A549 (cell line): ENCODE measurements around the gene SF3B3. TPM values are rescaled to one million over a fixed set of nuclear protein-coding genes. Genes with fewer than 3 reads are reported as not detected.

Experiments used
- ATAC-seq, 2 experiments: fragments of 200-7000 bp in 1 of 2; fragments of >200 bp in 1 of 2; cut with Nextera tagmentation in 1 of 2; cut with Tn5 transposase in 1 of 2; 3 replicates each; pipeline versions ENCODE4 v1.8.0 to v1.9.1; 2018 to 2020; ENCODE audit warnings: mild to moderate bottlenecking in 1 of 2, moderate library complexity in 1 of 2
- CTCF ChIA-PET: fragments of 300-600 bp; sonication (Branson Sonifier 250); formaldehyde crosslinking; extraction: SDS; loops from one replicate; lab custom pipeline; 2021; ENCODE audit warnings: antibody characterized with exemption, inconsistent platforms; lab: Yijun Ruan, JAX
- POLR2A ChIA-PET: fragments of 350-600 bp; formaldehyde crosslinking; extraction: SDS; loops from one replicate; lab custom pipeline; 2021; ENCODE audit warnings: antibody characterized with exemption, inconsistent platforms; lab: Yijun Ruan, JAX
- DNase-seq, 2 experiments: peaks; one replicate each; pipeline versions ENCODE4 v3.0.0 to v3.0.0-alpha.2; 2011 to 2016; ENCODE audit warnings: low read depth in 1 of 2, low spot score in 1 of 2
- FAIRE-seq: peaks from 2 replicates; lab custom pipeline; 2011; peaks lifted over from hg19 to GRCh38; lab: Jason Lieb, UNC
- H3K27ac ChIP-seq, 2 experiments: fragments of >200 bp; sonication (Bioruptor Twin); formaldehyde crosslinking; 3 replicates each; pipeline ENCODE4 v1.5.1; 2016 to 2017
- H3K4me1 ChIP-seq: fragments of >200 bp; sonication (Bioruptor Twin); formaldehyde crosslinking; 3 replicates; pipeline ENCODE4 v1.6.1; 2016
- H3K4me2 ChIP-seq: fragments of >200 bp; sonication (Bioruptor Twin); formaldehyde crosslinking; 3 replicates; pipeline ENCODE4 v1.6.1; 2016
- H3K4me3 ChIP-seq: fragments of >200 bp; sonication (Bioruptor Twin); formaldehyde crosslinking; 3 replicates; pipeline ENCODE4 v1.5.1; 2016
- H3K9me3 ChIP-seq: fragments of >200 bp; sonication (Bioruptor Twin); formaldehyde crosslinking; 3 replicates; pipeline ENCODE4 v1.6.1; 2016
- BCL3 ChIP-seq: fragments of >200 bp; sonication (Bioruptor Twin); formaldehyde crosslinking; IDR thresholded peaks from 3 replicates; pipeline ENCODE4 v1.6.1; 2016
- CHD2 ChIP-seq: fragments of 150-350 bp; IDR thresholded peaks from 2 replicates; pipeline ENCODE4 v1.6.1; 2014; ENCODE audit warnings: low read length; ENCODE audit not compliant: partially characterized antibody
- CHD4 ChIP-seq: fragments of 200-600 bp; sonication (generic); IDR thresholded peaks from 2 replicates; pipeline ENCODE4 v1.6.1; 2016; ENCODE audit warnings: antibody characterized with exemption, mild to moderate bottlenecking, borderline replicate concordance
- EP300 ChIP-seq, 2 experiments: fragments of >200 bp; sonication (Bioruptor Twin); formaldehyde crosslinking; IDR thresholded peaks; 2 replicates in 1 of 2; 3 replicates in 1 of 2; pipeline ENCODE4 v1.6.1; 2016 to 2017
- ESRRA ChIP-seq: fragments of 150-350 bp; IDR thresholded peaks from 2 replicates; pipeline ENCODE4 v1.6.1; 2014; ENCODE audit warnings: mild to moderate bottlenecking, low read length, borderline replicate concordance
- GATA3 ChIP-seq: IDR thresholded peaks from 2 replicates; pipeline ENCODE4 v1.6.1; 2012; ENCODE audit warnings: borderline replicate concordance
- HEYL ChIP-seq: fragments of 250-450 bp; sonication (Bioruptor Pico); IDR thresholded peaks from 2 replicates; pipeline ENCODE4 v1.8.0; 2021; ENCODE audit warnings: mild to moderate bottlenecking, moderate library complexity
- HOXB5 ChIP-seq: fragments of 250-450 bp; sonication (Bioruptor Pico); IDR thresholded peaks from 2 replicates; pipeline ENCODE4 v1.5.0; 2020; ENCODE audit warnings: mild to moderate bottlenecking, moderate library complexity
- JUNB ChIP-seq: fragments of >200 bp; sonication (Bioruptor Twin); formaldehyde crosslinking; IDR thresholded peaks from 2 replicates; pipeline ENCODE4 v1.6.1; 2016
- MAZ ChIP-seq: fragments of 150-350 bp; IDR thresholded peaks from 2 replicates; pipeline ENCODE4 v1.6.1; 2014; ENCODE audit warnings: antibody characterized with exemption, low read depth, low read length, borderline replicate concordance
- NR3C1 ChIP-seq: fragments of >200 bp; sonication (Bioruptor Twin); formaldehyde crosslinking; IDR thresholded peaks from 3 replicates; pipeline ENCODE4 v1.6.1; 2017
- REST ChIP-seq: fragments of 200-600 bp; sonication (generic); IDR thresholded peaks from 2 replicates; pipeline ENCODE4 v1.6.1; 2016; ENCODE audit warnings: antibody characterized with exemption, mild to moderate bottlenecking, moderate library complexity
- TFCP2L1 ChIP-seq: fragments of 250-450 bp; sonication (Bioruptor Pico); IDR thresholded peaks from 2 replicates; pipeline ENCODE4 v1.5.0; 2021; ENCODE audit warnings: mild to moderate bottlenecking
- TP53 ChIP-seq: fragments of 250-450 bp; sonication (Bioruptor Pico); IDR thresholded peaks from 2 replicates; pipeline ENCODE4 v1.5.0; 2021; ENCODE audit warnings: mild to moderate bottlenecking, moderate library complexity
- ZC3H11A ChIP-seq: fragments of 450-650 bp; IDR thresholded peaks from 2 replicates; pipeline ENCODE4 v1.6.1; 2014; ENCODE audit warnings: antibody characterized with exemption, mild to moderate bottlenecking
- WGBS: methylation state at CpG from one replicate; pipeline ENCODE4 v1.1.6; 2017; ENCODE audit errors: missing lambda C conversion rate; 5-methylcytosine and 5-hydroxymethylcytosine counted together
- polyA plus RNA-seq, 4 experiments: library from polyadenylated mRNA; depleted of rRNA in 3 of 4; stranded (reverse); fragments of >200 nt; fragmentation: RNase III in 1 of 4; extraction: RNeasy Plus Mini Kit Qiagen cat#74134 plus additional on column Dnase treatment in 1 of 4; gene quantifications; 2 replicates in 3 of 4; 3 replicates in 1 of 4; pipeline ENCODE4 v1.2.3, GENCODE V29; 2011 to 2017
- TF ChIP-seq, protein P1 (sequence below): fragments of 250-450 bp; sonication (Bioruptor Pico); IDR thresholded peaks from 2 replicates; pipeline ENCODE4 v1.5.0; 2020; ENCODE audit warnings: low read depth, mild to moderate bottlenecking, moderate library complexity
- TF ChIP-seq, protein P2 (sequence below): fragments of >200 bp; sonication (Bioruptor Twin); formaldehyde crosslinking; IDR thresholded peaks from 2 replicates; pipeline ENCODE4 v1.6.1; 2016
- TF ChIP-seq, protein P3 (sequence below): IDR thresholded peaks from 2 replicates; pipeline ENCODE4 v1.6.1; 2012
- TF ChIP-seq, protein P4 (sequence below): IDR thresholded peaks from 2 replicates; pipeline ENCODE4 v1.6.1; 2012; ENCODE audit warnings: low read depth, borderline replicate concordance

SF3B3 gene
- polyA plus RNA-seq, 2 of the 4 experiments (the other 2 are of a cell fraction), result 111 to 155 TPM

- TF ChIP-seq CHD2 (no peak), CHD4 (no peak), TP53 (CRISPR knock-in tag) (peak; percentile 26; the same call in 1 of the 2 replicates), HEYL (no peak), NR3C1 (no peak), HOXB5 (CRISPR knock-in tag) (0 out of 2 replicates have a peak, but pooled peaks have one; percentile 47), ZC3H11A (no peak)
Observed at GRCh38 chr16:70523743-70524398, at the start of gene SF3B3 (continued).

- ChIA-PET CTCF (interaction anchor here (1.0 to 8.3 kb wide), 9 partner anchors 12 to 310 kb away, joined by 3 to 110 read pairs (median 4); no protein-coding TSS in a partner anchor), POLR2A (no interaction called here)
- Histone ChIP-seq H3K27ac (no peak overlapping the region), H3K4me2 (no peak overlapping the region), H3K9me3 (no peaks in the 10 kb centered on the region), H3K4me1 (peaks cover 14% of the 10 kb centered on the region), H3K4me3 (no peak overlapping the region)
- TF ChIP-seq GATA3, result no peak
- TF ChIP-seq, protein P1, sequence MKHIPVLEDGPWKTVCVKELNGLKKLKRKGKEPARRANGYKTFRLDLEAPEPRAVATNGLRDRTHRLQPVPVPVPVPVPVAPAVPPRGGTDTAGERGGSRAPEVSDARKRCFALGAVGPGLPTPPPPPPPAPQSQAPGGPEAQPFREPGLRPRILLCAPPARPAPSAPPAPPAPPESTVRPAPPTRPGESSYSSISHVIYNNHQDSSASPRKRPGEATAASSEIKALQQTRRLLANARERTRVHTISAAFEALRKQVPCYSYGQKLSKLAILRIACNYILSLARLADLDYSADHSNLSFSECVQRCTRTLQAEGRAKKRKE (CRISPR knock-in tag), result no peak
- no peak for TF ChIP-seq TFCP2L1 (CRISPR knock-in tag)
- no peak for TF ChIP-seq CHD2
- TF ChIP-seq, protein P2, sequence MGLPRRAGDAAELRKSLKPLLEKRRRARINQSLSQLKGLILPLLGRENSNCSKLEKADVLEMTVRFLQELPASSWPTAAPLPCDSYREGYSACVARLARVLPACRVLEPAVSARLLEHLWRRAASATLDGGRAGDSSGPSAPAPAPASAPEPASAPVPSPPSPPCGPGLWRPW, result no peak
- TF ChIP-seq EP300 (IDR thresholded peaks at IDR 0.05), result no peak
- no peak for TF ChIP-seq HOXB5 (CRISPR knock-in tag)
- no peak for TF ChIP-seq ESRRA
- no peak for TF ChIP-seq CHD4
- TF ChIP-seq, protein P3, sequence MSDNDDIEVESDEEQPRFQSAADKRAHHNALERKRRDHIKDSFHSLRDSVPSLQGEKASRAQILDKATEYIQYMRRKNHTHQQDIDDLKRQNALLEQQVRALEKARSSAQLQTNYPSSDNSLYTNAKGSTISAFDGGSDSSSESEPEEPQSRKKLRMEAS, result no peak
- TF ChIP-seq BCL3, result no peak
- TF ChIP-seq, protein P4, sequence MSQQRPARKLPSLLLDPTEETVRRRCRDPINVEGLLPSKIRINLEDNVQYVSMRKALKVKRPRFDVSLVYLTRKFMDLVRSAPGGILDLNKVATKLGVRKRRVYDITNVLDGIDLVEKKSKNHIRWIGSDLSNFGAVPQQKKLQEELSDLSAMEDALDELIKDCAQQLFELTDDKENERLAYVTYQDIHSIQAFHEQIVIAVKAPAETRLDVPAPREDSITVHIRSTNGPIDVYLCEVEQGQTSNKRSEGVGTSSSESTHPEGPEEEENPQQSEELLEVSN, result no peak
- TF ChIP-seq MAZ, result no peak
- TF ChIP-seq JUNB, result no peak
- no peak for TF ChIP-seq REST
- DNase-seq (no peak), FAIRE-seq (no peak), ATAC-seq (no peak)
- WGBS, result 90% methylated on average over 17 of the region's 22 CpGs
Observed at GRCh38 chr16:70474320-70475053, 49.1 kb upstream of the SF3B3 start.
